GM21825 (cell line): ENCODE results near the gene AP1S1.

ENCODE experiments used
- ATAC-seq: cut with Tn5 transposase; IDR thresholded peaks from one replicate; pipeline ENCODE4 v1.9.1; 2021; ENCODE audit warnings: mild to moderate bottlenecking, moderate library complexity; ENCODE audit not compliant: unreplicated experiment

The AP1S1 gene

DNA sequence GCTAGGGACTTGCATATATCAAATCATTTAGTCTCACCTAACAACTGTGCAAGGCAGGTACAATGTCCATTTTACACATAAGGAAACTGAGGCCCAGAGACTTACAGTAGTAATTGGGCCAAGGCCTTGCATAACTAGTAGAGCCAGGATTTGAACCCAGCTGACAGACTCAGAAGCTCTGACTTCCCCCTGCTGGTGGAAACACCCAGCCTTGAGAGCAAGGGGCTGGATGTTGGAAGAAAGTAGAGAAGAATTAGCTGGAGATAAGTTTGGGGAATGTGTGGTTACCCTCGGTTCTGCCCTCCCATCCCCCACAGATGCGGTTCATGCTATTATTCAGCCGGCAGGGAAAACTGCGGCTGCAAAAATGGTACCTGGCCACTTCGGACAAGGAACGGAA lies 2.0 kb downstream of the AP1S1 start:
- no peak for ATAC-seq

- ATAC-seq = no peak
Measured at GRCh38 chr7:101156866-101157589, 2.8 kb downstream of the AP1S1 start.

- no peak for ATAC-seq
Measured at GRCh38 chr7:101159696-101160674, 5.7 kb downstream of the AP1S1 start.

GRCh38 chr7:101160910-101161309 lies 6.6 kb downstream of the AP1S1 start:
- ATAC-seq = no peak

DNA sequence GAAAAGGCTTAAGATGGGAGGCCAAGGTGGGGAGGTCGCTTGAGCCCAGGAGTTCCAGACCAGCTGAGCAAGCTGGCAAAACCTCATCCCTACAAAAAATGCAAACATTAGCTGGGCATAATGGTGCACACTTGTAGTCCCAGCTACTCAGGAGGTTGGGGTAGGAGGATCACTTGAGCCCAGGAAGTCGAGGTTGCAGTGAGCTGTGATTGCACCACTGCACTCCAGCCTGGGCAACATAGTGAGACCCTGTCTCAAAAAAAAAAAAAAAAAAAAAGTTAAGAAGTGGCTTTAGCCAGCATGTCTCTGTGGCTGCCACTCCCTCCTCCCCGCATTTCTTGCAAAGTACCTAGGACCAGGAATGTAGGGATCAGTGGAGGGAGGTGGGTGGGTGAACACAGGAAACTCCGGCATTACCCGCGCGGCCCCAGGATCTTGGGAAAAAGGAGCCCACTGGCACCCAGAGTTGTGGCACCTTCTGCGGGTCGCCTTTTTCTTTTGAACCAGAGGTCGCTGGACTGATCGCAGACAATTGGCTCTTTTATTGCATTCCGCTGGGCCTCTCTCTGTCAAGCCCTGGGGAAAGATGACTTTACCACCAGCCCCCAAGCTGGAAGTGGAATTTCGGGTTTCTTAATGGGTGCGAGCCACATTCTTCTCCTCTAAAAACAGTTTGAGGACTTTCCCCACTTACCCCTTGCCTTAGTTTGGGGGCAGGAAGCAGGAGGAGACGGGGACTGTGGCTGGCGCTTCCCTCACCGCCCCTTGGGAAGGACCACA lies 7.6 kb downstream of the AP1S1 start:
- ATAC-seq = no peak

DNA sequence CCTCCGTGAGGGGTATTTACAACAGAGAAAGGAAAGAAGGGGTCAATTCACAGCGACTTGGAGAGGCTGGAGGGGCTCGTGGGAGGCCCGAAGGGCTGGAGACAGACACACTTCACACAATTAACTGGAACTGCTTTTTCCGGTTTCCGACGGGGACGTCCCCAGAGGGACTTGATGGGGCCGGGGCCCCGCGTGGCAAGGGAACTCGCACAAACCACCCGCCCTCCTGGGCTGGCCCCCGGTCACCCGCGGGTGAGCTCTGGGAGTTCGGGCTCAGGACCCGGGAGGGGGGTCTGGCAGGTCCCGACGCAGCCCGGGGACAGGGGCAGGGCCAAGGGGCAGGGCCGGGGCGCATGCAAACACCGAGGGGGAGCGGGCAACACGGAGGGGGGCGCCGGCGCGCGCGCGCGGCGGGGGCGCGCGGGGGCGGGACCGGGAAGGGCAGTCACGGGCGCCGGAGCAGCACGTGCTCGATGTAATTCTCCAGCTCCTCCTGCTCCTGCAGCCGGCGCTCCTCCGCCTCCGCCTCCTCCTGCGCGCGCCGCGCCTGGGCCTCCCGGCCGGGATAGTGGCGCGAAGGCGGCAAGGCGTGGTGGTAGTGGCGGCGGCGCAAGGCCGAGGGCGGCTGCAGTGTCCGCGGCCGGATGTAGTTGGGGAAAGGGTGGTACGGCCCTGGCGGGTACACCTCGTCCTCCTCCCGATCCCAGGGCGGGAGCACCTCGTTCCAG lies 8.4 kb downstream of the AP1S1 start:
- no peak for ATAC-seq

GRCh38 chr7:101163279-101164070 lies 9.2 kb downstream of the AP1S1 start:
- no peak for ATAC-seq

- ATAC-seq = no peak
Measured at GRCh38 chr7:101164071-101164840, 10.0 kb downstream of the AP1S1 start.

DNA sequence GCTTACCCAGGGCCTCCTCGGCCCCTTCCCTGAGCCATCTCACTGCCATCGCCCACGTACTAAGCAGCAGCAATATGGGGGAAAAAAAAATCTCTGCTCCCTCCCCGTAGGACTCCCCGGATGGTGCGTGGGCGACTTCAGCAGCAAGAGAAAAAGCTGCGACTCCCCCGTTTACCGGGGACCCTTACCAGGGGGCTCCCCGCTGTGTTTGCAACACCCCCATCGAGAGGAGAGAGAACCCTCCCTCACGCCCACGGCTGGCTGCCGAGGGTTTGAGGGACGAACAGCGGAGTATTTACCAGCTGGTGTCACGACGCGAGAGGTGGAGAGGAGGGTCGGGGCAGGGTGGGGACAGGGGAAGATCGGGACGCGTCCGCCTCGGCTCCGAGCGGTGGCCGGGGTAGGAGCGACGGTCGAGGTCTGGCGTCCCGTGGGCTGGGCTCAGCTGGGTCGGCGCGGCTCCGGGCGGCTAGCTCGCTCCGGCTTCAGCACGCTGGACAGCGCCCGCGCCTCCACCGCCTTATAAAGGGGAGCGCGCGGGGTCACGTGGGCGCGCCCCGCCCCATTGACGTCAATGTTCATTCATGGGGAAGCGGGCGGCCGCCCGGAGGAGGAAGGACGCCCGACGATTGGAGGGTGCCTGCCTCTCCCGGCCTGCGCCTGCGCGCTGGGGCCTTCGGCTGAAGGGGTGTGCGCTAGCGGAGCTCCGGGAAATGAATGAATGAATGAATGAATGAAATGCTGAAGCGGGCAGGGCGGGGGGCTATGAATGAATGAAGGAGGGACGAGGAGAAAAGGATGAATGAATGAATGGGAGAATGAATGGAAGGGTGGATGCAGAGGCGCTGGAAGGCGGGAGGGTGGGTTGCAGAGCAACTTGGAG lies 11.0 kb downstream of the AP1S1 start, which contains the start of gene VGF:
Gene VGF (minus strand): TSS at position 495 of the 883 bp plus-strand sequence. CDS start 726 bp downstream, outside the sequence.
- ATAC-seq = peak; percentile 62

DNA sequence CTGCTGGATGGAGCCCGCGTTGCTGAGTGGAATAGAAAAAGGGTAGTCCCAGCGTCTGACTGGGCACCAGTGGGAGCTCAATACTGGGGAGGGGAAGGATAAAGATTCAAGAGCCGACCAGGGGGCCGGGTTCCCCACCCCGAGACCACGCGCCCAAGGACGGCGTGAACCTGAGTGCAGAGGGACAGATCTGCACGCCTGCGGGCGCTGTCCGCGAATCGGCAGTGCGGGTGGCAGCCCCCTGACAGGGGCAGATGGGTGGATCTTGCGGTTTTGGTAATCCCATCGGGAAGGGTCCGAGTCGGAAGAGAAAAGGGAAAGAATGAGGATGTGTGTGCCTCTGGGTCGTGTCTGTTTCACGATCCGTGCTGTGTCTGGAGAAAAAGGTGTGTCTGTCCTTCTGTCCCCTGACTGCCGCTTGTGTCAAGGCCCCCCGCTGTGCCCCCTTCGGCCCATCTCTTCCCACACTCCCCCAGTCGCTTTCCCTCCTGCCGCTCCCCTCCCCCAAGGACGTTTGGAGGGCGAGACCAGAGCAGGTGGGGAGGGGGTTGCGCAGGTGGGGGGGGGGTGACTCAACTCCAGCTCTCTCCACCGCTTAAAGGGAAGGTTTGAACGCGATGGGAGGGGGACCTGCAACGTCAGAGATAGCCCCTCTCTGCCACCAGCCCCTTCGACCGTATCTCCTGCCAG lies 11.8 kb downstream of the AP1S1 start:
- no peak for ATAC-seq

DNA sequence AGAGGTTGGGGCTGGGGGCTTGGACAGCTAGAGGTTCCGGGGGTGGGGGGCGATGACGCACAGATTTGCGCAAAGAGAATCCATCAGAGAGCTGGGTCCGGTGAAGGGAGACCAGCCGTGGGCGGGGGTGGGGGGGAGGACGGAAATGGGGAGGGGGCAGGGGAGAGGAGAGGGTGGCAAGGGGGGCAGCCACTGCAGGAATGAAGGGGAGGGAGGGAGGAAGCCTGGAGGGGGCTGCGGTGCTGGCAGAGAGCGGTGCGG lies 12.3 kb downstream of the AP1S1 start:
- no peak for ATAC-seq

GRCh38 chr7:101166909-101167644 lies 12.8 kb downstream of the AP1S1 start:
- no peak for ATAC-seq

- ATAC-seq = no peak
Measured at GRCh38 chr7:101167645-101168411, 13.6 kb downstream of the AP1S1 start.

- ATAC-seq = no peak
Measured at GRCh38 chr7:101168412-101169049, 14.3 kb downstream of the AP1S1 start.

- ATAC-seq = no peak
Measured at GRCh38 chr7:101169110-101169837, 15.0 kb downstream of the AP1S1 start.
